GM19438 (cell line): Measurements from ENCODE around the gene STK11.

ENCODE experiments used
- ATAC-seq: cut with Tn5 transposase; IDR thresholded peaks from one replicate; pipeline ENCODE4 v1.9.1; 2021; ENCODE audit warnings: low read depth; ENCODE audit not compliant: unreplicated experiment

STK11 gene

DNA sequence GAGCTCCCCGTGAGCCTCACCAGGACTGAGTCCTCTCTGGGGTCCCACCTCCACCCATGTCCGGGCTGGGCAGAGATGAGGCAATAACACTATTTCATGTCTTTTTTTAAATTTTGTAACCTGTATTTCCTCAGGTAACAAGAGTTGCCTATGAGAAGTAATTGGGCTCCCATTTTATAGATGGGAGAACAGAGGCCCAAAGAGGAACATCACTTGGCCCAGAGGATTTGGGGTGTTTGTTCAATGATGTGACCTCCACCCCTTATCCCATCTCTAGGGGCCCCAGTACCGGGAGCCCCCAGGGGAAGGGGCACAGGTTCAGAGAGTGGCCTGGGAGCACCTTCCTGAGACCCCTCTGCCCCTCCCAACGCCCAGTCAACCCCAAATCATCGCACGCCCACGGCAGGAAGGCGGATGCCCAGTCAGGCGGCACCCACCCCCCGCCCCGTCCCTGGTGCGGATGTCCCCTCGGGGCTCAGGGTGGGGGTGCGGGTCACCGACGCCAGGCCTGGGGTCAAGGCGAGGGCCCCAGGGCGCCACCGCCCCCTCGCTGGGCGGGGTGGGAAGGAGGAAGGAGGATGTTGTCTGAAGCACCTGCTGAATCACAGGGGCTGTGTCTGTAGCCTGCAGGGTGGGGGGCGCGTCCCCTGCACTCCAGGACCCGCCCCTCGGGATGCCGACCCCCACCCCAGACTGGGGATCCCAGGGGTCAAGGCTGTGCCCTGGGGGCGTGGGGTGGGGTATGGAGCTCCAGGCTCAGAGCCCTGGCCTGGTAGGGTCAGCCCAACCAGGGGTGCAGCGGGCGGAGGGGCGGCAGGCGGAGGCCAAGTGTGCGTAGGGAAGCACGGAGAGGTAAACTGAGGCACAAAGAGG is 54.5 kb downstream of the STK11 start:
- no peak for ATAC-seq

DNA sequence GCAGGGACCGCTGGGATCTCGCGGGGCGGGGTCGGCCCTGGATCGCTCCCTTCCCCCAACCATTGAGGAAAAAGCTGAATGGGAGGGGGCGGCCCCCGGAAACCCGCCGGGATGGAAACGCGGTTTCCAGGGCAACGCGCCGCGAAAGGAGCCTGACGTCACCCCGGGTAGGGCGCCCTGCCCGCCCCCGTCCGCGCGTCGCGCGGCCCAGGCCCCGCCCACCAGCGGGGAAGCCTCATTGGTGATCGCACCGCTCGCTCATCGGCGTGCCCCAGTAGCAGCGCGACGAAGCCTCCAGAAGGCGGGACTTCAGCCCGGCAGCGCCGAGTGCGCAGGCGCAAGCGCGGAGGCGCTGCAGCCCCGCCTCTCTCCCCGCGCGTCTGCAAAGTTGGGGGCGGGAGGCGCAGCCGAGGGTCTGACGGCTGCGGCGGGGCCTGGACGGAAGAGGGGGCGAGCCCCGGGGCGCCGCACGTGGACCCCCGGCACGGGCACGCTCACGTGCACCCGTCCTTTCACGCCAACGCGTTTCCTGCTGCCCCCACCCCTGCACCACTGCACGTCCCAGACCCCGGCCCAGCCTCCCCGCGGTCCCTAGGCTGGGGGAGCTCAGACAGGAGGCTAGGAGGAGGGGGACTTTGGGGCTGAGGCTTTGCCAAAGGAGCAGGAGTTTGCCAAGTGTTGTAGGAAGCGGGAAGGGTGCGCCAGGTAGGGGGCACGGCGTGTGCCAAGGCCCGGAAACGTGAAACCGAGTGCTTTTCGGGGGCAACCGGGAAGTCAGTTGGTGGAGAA is 55.4 kb downstream of the STK11 start:
- peak; percentile 43 for ATAC-seq

DNA sequence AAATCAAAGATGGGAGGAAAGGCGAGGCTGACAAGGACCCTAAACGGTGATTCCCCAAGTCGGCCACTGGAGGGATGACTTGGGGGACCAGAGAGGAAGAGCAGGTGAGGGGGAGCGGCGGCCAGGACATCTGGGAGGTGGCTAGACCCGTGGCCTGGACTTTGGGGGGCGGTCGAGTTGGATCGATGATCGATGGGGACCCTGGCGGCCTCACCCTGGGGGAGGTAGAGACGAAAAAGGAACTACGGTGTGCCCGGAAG is 55.9 kb downstream of the STK11 start:
- no peak for ATAC-seq

DNA sequence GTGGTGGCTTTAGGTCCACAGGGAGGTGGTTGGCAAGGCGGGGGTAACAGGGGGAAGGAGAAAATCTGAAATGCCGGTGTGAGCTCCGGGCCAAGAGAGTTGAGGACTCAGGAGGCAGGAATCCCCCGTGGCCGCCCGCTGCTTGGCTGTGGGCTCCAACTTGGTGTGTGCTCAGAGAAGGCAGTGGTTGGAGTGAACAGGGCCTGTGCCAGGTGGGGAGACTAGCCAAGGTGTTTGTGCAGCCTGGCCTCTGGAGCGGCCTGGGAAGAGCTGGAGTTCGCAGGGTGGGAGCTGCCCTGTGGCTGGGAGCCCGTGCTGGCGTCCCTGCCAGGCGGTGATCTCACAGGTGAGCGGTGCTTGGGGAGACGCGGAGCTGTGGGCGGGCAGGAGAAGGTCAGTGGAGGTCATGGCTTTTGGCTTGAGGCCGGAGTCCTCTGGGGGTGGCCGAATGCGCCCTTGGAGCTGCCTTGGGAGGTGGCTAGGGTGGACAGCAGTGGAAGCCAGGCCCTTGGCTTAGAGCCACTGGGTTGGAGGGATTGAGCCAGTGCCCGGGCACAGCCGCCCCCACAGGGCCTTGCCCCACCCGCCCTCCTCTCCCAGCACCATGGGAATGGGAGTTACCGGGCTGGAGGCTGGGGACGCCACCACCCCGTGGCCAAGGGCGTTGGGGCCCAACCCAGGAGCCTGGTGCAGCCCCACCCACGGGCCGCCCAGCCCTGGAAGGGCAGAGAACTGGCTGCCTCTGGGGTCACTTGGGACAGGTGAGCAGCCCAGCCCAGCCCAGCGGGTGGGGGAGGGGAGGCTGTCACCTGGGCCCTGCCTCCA is 56.4 kb downstream of the STK11 start:
- ATAC-seq, result no peak

DNA sequence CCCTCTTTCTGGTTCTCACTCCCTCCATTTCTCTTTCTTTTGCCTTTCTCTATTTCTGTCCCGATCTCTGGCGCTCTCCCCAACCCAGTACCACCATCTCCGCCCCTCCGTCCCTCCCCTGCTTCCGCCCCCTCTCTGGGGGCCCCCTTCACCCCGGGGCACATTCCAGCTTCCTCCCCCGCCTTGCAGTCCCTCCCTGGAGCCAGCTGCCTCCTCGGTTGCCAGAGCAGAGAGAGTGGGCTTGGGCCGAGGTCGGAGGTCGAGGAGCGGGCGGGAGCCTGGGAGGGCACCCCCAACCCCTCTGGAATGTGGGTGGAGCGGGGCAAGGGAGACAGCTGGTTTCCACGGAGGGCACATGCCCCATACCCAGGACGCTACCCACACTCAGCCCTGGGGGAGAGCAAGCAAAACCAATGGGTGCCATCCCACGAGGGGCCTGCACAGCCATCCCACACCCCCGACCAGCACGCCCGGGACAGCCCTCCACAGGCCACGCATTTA is 57.1 kb downstream of the STK11 start:
- ATAC-seq, result no peak

DNA sequence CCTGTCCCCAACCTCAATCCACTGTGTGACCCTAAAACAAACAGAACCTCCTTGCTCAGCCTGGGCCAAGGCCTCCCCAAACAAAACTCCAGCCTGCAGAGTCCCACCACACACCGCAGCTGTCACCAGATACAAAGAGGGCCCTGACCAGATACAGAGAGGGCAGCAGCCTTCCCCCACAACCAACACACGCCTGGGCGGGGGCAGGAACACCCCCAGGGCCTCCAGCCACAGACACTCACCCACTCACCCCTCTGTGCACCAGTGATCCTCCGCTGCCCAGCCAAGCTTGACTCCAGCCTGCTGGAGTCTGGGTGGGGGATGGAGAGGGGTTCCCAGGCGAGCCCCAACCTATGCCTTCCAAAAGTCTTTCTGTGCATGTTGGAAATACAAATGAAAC is 57.6 kb downstream of the STK11 start:
- ATAC-seq, result no peak

DNA sequence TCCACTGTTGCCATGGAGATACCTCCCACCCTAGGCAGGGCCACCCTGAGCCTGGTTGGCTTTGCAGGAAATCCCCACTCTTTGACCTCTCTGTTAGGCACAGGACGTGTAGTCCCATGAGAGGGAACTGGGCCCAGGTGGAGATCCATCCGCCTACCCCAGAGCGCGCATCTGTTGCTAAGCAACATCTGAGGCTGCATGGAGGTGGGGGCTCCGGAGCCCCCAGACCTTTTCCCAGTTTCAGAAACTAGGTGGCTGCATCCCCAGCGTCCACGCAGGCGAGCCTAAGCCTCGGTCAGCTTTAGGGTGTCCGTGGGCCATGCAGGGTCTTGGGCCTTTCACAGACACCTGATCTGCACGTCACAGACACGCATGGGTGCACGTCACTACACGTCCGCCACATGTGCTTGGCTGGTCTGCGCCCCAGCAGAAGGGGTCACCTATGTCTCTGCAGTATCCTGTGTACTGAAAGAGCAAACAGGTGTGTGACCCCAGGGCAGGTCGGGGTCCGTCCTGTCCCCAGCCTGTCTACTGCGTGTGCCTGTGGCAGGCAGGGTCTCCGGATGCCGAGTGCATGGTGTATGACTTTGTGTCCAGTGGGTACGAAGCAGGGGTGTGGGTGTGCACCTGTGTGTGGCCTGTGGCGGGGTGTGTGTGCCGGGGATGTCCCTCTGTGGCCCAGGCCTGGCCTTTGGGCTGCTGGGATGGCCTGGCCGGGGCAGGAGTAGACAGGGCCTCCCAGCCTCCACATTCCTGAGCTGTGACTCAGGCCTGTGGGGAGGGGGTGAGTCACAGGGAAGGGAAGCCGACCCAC is 59.4 kb downstream of the STK11 start:
- no peak for ATAC-seq

DNA sequence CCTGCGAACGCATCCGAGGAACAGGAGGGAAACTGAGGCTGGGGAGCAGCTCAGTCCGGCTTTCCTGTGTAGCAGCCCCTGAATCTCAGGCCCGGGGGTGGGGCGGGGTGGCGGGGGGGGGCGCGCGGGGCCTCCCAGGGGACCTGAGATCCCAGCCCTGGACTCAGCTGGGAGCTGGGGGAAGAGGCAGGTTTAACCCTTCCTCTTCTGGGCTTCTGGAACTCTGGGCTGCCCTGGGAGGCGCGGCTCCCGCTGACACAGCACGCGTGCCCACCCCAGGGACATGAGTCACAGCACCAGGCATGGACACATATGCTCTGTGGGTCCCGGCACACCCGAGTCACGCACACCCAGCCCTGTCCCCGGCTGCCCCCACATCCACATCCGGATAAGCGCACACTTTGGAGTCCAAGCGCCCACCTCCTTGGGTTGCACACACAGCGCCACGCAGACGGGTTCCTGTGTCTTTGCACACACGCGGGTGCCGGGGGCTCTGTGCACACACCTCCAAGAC is 60.1 kb downstream of the STK11 start:
- ATAC-seq, result no peak

DNA sequence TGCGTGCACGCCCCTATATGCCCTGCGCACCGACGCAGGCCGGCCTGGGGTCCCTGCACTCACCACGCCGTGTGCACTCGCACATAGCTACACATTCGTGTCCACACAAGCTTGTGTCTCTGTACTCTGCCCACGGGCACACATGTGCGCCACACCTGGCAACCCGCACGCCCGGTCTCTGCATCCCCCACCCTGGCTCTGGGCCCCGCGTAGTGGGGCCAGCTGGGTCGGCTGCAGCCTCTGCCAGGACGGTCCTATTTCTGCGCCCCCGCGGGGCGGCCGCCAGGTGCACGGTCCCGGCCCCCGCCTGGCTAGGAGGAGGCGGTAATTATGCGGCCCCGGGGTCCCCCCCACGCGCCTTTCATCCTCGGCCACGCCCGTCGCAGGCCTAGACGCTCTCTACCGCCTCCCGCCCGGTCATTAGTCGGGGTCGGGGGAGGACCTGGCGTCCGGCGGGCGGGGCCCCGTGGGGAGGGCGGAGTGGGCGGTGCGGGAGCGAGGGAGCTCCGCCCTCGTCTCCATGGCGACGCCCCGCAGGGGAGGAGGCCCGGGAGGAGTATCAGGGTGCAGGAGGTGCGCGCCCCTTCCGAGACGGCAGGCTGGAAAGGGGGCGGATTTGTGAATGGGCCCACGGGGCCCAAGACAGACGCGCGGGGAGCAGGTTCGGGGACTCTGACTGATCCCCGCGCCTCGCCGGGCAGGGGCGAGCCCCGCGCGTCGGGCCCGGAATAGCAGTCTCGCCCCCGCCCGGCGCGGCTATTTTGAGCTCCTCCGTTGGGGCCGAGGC is 60.7 kb downstream of the STK11 start:
- ATAC-seq, result peak; percentile 20

DNA sequence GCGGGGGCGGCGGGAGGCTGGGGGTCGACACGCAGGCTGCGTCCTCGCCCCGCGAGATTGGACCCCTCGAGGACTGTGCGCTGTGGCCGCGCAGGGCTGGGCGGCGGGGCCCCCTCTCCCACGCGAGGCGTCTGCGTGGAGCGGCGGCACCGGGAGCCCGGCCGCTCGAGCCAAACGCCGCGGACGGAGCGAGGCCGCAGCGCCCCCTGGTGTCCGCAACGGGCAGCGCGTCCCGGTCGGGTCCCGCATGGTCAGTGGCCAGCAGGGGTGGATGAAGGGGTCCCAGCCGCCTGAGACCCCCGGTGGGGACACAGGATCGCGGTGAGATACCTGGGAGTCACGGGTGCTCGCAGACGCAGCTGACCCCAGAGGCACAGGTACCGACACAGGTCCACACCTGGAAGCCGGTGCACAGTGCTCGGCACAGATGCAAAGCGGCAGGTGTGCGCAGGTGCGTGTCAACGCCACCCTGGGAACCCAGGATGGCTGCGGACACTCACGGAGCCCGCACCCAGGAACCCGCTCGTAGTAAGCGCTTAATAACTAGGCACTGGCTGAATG is 61.4 kb downstream of the STK11 start:
- no peak for ATAC-seq

DNA sequence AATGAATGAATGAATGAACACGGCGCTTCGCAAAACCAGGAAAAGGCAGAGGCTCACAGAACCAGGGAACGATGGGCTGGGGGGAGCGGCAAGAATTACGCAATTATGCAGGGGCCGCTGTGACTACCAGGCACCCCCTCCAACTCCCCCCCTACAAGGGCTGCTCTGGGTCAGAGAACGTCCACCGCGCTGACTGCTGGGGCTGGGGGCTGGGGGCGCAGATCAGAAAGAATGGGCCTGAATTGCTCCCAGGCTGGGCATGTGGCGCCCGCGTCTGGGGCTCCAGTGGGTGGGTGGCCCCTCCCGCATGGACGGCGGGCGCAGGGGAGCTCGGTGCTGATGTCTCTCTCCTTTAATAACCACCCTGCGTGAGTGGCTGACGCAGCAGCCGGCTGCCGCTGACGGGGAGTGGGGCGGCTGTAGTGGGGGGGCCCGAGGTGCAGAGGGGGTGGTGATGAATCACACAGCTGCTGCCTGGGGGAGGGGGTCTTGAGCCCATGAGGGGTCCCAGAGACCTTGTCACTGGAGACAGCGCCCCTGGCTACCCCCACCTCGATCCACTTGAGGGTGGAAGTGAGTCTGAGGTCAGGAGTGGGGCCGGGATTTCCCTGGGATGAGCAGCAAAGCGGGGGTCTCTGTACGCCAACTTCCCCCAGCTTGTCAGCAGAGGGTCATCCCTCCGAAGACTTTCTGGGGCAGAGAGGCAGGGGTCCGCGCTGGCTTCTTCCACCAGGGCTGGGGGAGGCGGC is 62.1 kb downstream of the STK11 start:
- no peak for ATAC-seq

DNA sequence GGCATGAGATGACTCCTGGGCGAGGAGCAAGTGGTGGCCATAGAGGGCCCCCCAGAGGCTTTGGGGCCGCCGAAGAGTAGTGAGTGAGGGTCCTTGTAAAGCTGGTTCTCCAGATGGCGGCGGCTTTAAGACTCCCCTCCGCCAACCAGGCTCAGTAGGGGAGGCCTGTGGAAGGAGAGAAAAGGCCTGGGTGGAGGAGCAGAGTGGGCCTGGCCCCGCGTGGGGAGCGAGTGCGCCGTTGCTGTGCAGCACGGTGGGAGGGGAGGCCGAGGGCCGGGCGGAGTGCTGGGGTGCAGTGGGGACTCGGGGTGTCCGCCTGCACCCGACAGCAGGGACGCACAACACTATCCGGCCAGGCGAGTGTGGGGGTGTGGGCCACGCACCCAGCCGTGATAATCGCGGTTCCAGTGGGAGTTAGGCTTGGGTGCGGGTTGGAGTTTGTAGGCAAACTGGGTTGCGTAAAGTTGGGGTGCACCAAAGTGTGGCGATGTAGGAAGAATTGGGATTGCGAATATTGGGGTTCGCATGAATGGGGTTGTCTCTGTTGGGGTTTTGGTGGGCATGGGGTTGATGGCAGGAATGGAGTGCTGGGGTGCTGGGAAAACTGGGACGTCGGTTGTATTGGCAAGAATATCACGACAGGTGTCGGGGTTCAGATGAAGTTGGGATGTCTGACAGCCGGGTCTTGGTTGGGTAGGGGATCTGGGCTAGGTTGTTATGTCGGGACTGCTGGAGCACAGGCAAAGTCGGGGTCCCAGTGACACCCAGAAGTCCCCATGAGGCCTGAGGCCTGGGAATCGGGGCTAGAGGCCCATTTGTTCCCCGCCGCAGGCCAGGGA is 62.9 kb downstream of the STK11 start:
- ATAC-seq, result no peak

DNA sequence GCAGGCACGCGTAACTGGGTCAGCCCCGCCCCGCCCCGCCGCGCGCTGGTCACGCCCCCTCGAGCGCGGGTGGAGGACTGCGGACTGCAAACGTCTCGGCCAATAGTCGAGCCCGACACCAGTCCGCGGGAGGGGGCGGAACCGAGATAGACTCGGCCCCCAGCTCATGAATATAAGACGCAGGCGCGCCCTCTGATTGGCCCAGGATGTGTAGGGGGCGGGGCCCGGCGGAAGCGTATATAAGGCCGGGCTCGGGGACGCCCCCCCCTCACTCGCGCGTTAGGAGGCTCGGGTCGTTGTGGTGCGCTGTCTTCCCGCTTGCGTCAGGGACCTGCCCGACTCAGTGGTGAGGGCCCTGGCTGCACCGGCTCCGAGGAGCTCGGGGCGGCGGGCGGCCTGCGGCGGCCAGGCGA is 63.5 kb downstream of the STK11 start, which contains the start of gene CIRBP:
Gene CIRBP (plus strand): TSS at position 268 of the 413 bp plus-strand sequence. CDS start 1,602 bp downstream, outside the sequence.
- ATAC-seq, result peak; percentile 42

DNA sequence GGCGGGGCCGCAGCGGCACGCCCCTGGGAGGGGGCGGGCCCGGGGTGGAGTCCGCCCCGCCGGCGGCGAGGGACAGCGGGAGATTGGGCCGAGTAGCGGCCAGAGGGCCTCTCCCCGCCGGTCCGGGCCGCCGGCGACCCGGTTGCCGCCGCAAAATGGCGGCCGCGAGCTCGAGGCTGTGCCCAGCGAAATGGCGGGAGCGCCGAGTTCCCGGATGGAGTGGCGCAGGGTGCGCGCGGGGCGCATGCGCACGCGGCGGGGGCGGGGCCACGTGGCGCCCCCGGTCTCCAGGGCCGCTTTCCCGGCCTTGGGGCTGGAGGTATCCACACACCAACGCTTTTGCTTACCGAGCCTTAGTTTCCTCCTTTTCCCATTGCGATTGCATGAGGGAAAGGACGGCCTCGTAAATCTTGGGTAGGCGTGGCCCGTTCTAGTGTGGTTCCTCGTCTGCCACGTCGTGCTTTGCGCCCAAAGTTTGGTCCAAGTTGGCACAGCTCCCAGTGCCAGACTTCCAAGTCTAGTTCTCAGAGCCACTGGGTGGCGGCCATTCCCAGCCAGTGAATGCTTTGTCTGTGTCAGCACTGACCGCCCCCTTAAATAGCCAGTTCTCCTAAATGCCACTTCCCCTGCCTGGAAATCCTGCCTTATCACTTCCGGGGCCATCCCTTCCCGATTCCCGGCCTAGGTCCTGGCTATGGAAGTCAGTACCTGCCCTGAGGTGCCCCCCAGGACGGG is 64.1 kb downstream of the STK11 start:
- peak; percentile 20 for ATAC-seq

DNA sequence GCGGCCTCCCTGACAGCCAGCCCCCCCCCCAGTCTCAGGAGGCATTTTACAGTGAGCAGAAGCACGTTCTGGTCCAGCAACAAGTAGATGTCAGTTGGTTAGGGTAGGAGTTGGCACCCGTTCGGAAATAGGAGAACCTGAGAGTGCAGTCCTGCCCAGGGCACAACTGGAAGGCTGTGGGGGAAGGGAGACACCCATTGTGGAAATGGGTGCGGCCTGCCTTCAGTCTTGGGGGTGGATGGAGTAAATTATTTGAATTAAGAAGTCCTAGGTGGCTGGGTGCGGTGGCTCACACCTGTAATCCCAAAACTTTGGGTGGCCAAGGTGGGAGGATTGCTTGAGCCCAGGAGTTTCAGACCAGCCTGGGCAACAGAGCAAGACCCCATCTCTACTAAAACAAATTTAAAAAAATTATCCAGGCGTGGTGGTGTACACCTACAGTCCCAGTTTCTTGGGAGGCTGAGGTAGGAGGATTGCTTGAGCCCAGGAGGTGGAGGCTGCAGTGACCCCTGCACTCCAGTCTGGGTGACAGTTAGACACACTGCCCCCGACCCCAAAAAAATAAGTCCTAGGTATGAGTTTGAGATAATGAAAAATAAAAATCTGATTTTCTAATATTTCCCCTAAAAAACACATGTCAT is 64.8 kb downstream of the STK11 start:
- ATAC-seq, result no peak
